NT2/D1 (cell line): ENCODE results near the gene MARCHF2.
"Not testable (repeated sequence)": the region's sequence is repeated elsewhere in the genome, so short reads cannot be mapped to it uniquely, and the experiment has no call there.

Source experiments
- SUZ12 ChIP-seq: IDR thresholded peaks from 2 replicates; pipeline ENCODE4 v1.6.1; 2011; ENCODE audit not compliant: insufficient read length, insufficient read depth; ENCODE audit errors: extremely low read depth
- YY1 ChIP-seq: IDR thresholded peaks from 2 replicates; pipeline ENCODE4 v1.6.1; 2011; ENCODE audit not compliant: insufficient read length, insufficient read depth

DNA sequence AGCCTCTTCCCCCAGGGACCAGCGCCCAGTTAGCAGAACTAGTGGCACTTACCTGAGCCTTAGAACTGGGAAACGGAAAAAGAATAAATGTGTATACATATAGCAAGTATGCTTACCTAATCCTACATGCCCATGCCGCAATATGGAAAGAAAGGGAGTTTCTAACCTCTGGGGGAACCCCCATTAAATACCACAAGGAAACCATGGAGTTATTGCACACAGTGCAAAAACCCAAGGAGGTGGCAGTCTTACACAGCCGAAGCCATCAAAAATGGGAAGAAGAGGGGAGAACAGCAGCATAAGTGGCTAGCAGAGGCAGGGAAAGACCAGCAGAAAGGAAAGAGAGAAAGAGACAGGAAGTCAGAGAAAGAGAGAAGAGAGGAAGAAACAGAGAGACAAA is 28.5 kb upstream of the MARCHF2 start:
- not testable (repeated sequence) for TF ChIP-seq SUZ12, YY1
